GF-D8 (cell line): ENCODE results near the gene VSTM2L.

ENCODE experiments used
- DNase-seq: peaks from one replicate; lab custom pipeline; 2025; lab: John Stamatoyannopoulos, UW

VSTM2L gene

GRCh38 chr20:37968841-37969401 is 66.0 kb downstream of the VSTM2L start:
- DNase-seq = no peak

- DNase-seq = no peak
Observed at GRCh38 chr20:37969949-37970855, 67.3 kb downstream of the VSTM2L start.

DNA sequence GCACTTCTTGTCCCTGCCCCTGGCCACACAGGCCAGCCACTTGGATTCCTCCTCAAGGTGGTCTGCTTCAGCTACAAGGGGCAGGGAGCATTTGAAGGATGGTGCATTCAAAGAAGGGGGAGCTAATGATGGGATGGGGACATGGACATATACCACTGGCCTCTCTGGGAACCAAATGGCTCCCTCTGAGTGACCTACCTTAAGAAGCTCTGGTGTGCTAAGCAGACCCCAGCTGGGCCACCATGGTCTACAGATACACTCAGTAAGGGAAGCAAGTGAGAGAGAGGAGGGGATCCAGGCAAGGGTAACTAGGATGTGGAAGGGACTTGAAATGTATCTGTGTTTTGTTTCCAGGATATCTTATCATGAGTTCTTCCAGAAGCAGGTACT is 67.9 kb downstream of the VSTM2L start:
- no peak for DNase-seq

GRCh38 chr20:37971561-37972127 is 68.7 kb downstream of the VSTM2L start:
- DNase-seq = no peak

GRCh38 chr20:37972256-37973058 is 69.5 kb downstream of the VSTM2L start:
- no peak for DNase-seq

DNA sequence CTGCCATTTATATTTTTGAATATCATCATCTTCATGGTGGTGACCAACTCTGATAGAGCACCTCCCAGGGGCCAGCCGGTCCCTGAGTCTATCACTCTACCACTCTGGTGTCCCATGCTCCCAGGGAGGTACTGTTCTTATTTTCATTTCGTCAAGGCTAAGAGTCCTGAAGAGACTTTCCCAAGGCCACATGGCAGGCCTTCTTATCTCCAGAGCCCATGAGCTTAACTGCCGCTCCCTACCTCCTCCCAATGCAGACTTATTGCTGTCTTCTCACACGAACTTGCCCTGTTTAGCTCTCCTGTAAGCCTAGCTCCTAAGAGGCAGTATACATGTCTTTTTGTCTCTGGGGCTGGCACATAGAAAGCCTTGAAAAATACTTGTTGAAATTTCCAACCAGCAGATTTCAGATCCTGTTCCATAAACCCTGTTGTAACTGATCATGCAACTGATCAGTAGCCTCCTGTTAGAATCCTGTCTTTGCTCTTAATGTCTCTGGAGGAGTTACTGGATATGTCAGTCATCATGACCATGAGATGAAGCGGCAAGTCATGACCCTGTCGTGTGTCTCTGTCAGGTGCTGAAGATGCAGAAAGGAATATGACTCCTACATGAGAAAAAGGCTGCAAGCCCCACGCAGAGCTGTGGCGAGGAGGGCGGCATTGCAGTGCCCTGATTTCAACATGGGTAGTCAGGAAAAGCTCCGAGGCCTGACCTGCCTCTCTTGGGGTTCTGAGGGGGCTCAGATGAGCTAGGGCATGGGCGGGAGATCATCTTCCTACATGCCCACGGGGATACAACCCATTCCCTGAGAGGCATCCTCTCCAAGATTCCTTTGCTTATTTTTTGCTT is 70.4 kb downstream of the VSTM2L start:
- DNase-seq = no peak

- no peak for DNase-seq
Observed at GRCh38 chr20:37976887-37977286, 74.0 kb downstream of the VSTM2L start.

DNA sequence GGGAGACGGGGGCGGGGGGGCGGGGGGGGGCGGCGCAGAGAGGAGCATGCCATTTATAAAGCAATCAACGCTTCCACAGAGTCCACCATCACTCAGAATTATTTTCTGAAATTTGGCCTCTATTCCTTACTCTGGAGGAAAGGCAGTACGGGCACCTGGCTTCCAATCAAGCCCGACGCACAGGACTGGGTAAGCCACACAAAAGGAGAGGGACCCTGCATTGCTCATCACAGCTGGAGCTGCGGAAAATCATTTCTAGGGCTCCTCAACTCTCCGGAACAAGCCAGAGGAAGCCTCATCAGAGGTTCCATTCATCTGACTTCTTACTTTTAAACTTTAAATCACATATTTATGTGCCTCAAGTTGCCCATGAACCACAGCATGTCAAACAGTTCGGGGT is 74.4 kb downstream of the VSTM2L start:
- no peak for DNase-seq

DNA sequence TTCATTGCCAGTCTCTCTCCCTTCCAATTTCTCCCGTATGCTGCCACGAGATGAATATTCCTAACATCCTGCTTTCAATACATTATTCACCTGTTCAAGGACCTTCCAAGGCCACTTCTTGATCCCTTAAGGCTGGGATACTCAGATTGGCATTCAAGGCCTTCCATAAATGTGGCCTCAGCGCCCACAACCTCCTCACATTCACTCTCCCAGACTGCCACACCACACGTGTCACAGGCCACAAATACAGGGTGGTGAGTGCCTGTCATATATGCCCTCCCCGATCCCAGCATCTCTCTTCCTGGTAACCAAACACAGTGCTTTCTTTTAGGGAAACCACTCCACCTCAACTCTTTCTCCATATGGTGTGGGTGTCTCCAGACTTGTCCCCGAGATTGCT is 74.9 kb downstream of the VSTM2L start:
- DNase-seq = no peak

DNA sequence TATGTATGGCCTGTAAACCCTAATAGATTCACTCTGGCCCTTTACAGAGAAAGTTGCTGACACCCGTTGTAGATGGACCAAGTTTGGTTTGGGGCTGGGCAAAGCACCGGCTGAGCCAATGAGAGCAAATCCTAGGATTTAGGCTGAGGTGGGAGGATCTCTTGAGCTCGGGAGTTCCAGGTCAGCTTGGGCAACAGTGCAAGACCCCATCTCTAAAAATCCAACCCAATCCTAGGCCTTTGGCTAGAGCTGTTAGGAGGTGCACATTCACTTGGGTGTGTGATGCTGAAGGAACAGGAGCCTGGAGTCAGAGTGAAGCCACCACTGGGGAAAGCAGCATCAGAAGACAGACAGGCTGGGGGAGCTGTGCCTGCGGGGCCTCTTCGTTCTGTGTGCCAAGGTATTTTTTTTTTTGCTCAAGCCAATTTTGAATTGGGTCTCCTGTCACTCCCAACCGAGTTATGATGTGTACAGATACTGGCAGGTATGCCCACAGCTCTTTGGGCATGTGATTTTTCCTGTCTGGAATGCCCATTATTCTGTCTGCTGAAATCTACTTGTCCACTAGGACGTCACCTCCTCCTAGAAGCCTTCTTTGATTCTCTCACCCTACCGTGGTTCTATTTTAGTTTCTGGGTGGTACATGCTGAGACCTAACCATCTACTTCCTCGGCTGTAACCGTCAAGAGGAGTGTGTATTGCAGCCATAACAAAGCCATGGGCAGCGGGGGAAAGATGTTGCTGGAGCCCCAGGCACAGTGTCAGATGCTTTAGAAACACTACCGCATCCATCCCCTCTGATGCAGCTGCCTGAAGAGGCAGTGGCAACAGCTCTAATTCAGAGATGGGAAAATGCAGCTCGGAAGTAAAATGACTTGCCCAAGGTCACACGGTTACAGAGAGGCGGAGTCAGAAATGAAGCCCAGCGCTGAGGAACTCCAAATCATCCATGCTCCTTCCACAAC is 76.4 kb downstream of the VSTM2L start:
- no peak for DNase-seq

DNA sequence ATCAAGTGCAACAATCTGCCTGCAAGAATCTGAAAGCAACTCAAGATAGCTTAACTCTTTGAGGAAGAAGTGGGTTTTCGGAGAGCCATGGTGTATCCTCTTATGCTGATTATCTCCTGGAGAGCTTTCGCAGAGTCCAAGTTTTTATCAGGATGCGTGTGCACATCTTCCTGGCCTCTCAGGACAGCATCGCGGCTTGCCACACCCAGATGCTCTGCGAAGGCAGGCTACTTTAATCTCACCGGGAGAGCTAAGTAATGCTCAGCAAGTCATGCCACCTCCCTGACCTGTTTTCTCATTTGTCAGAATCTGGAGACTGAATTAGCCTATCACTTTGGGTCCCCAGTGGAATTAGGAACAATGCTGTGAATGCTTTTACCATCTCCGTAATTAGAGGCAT is 77.5 kb downstream of the VSTM2L start:
- DNase-seq = no peak

GRCh38 chr20:37980876-37981275 is 77.9 kb downstream of the VSTM2L start:
- no peak for DNase-seq

- DNase-seq = no peak
Observed at GRCh38 chr20:37981568-37981967, 78.6 kb downstream of the VSTM2L start.

DNA sequence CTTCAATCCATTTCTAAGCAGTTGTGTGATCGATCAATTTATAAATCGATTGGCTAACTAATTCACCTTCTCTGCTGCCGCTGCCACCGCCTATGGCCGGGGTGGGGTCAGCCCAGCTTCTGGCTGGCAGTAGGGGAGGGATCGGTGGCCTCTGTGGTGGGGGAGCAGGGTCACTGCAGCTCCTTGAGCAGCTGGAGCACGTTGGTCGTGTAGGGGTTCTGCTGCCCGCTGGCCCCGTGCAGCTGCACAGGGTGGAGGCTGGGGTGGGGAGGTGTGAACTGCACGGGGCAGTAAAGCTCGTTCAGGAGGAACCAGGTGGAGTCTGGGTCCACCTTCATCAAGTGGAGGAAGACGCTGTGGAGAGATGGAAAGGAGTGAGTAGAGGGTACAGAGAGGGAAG is 80.4 kb downstream of the VSTM2L start:
- no peak for DNase-seq

DNA sequence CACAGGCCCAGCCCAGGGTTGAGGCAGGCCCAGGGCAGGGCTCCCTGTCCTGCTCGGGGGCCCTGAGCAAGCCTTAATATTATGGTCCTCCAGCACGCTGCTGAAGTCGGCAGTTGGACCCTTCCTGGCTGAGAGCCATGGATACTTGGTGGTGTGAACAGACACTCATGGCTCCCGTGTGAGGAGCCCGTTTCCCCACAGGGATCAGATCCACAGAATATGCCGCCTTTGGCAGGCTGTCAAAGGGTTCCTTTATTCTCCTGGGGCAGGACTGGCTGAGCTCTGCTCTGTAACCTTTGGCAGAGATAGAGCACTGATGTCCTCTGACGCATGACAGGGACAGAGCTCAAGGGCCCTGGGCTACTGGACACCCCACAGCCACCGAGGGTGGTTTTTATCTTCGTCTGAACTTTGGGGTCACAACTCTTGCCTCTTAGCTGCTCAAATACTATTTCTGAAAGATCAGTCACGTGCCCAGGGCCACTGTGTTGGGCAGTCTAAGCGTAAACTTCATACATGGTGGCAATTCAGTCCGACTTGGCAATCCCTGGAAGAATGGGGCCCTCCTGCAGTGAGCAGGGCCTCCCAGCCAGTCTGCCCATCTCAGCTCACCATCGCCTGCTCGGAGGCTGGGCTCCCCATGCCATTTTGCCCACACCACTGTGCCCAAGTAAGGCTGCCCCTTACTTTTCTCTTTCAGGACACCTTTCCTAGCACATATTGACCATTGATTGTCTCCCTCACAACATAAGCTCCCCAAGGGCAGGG is 81.3 kb downstream of the VSTM2L start:
- no peak for DNase-seq

- DNase-seq = no peak
Observed at GRCh38 chr20:37986044-37986858, 83.3 kb downstream of the VSTM2L start.

DNA sequence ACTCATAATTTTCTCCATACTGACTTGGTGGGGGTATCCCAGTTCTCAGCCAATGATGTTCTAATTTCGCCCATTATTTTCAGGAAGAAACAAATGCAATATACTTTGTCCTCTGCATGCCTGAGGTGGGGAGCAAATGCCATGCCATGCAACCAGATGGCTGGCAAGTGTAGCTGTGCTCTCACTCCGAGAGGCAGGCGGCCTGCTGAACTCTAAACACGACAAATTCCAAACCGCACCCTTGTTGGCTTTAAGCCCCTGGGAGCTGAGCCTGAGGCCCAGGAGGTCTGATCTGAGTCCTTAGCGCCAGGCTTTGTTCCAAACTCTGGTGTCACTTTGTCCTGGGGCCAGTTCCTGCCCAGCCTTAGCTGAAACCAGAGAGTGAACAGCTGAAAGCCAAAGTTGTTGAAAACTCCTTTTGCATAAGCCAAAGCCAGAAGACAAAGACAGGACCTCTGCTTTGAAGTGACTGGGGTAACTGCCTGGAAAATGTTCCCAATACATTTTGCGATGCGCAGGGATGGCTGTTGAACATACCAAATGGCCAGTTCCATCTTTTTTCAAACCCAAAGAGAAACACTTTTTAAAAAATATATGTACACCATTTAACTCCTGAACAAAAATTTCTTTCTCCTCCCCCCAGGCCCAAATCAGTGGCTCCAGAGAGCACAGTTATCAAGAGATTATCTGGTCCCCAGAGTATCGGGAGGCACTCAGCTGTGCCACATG is 84.1 kb downstream of the VSTM2L start:
- no peak for DNase-seq
